SH-SY5Y (cell line): ENCODE results near the gene TIGD4.

Source experiments
- GATA2 ChIP-seq: IDR thresholded peaks from 2 replicates; pipeline ENCODE4 v1.6.1; 2011; ENCODE audit warnings: mild to moderate bottlenecking, low read depth, low read length
- GATA3 ChIP-seq: IDR thresholded peaks from 2 replicates; pipeline ENCODE4 v1.6.1; 2011; ENCODE audit warnings: low read depth, mild to moderate bottlenecking, low read length, moderate library complexity

GRCh38 chr4:152724494-152724893 is 55.0 kb downstream of the TIGD4 start:
- no peak for TF ChIP-seq GATA2
- TF ChIP-seq GATA3: no peak
